Stimulated activated CD8-positive, alpha-beta memory T cell treated with anti-CD3 and anti-CD28 coated beads, Interleukin-15, amount 100 ng/mL, for 1 hour (primary cell): ENCODE results near the gene DNAJC15.

ENCODE experiments used
- DNase-seq: peaks from one replicate; pipeline ENCODE4 v3.0.0-alpha.2; 2020; ENCODE audit warnings: low read depth

Gene DNAJC15

GRCh38 chr13:43127827-43128226 lies 104.4 kb downstream of the DNAJC15 start:
- DNase-seq, result no peak

- DNase-seq, result no peak
These were observed 105.1 kb downstream of the DNAJC15 start for GRCh38 chr13:43128504-43128961.

- no peak for DNase-seq
These were observed 105.7 kb downstream of the DNAJC15 start for GRCh38 chr13:43129066-43129465.

GRCh38 chr13:43129511-43130110 lies 106.2 kb downstream of the DNAJC15 start:
- DNase-seq, result no peak

GRCh38 chr13:43132257-43132656 lies 108.9 kb downstream of the DNAJC15 start:
- DNase-seq, result no peak

- no peak for DNase-seq
These were observed 109.5 kb downstream of the DNAJC15 start for GRCh38 chr13:43132911-43133310.

- DNase-seq, result no peak
These were observed 110.4 kb downstream of the DNAJC15 start for GRCh38 chr13:43133792-43134191.

- no peak for DNase-seq
These were observed 111.5 kb downstream of the DNAJC15 start for GRCh38 chr13:43134868-43135267.

- no peak for DNase-seq
These were observed 112.1 kb downstream of the DNAJC15 start for GRCh38 chr13:43135516-43135915.

- no peak for DNase-seq
These were observed 113.7 kb downstream of the DNAJC15 start for GRCh38 chr13:43136920-43137575.

- DNase-seq, result no peak
These were observed 115.8 kb downstream of the DNAJC15 start for GRCh38 chr13:43139211-43139610.

- DNase-seq, result no peak
These were observed 116.5 kb downstream of the DNAJC15 start for GRCh38 chr13:43139921-43140320.

GRCh38 chr13:43140985-43141384 lies 117.6 kb downstream of the DNAJC15 start:
- DNase-seq, result no peak

- DNase-seq, result no peak
These were observed 118.3 kb downstream of the DNAJC15 start for GRCh38 chr13:43141685-43142084.

GRCh38 chr13:43143591-43143990 lies 120.2 kb downstream of the DNAJC15 start:
- no peak for DNase-seq

- DNase-seq, result no peak
These were observed 122.3 kb downstream of the DNAJC15 start for GRCh38 chr13:43145534-43146196.

- DNase-seq, result no peak
These were observed 123.0 kb downstream of the DNAJC15 start for GRCh38 chr13:43146400-43146799.

GRCh38 chr13:43150369-43151207 lies 127.2 kb downstream of the DNAJC15 start:
- DNase-seq, result no peak

GRCh38 chr13:43153436-43154090 lies 130.2 kb downstream of the DNAJC15 start:
- no peak for DNase-seq

- DNase-seq, result no peak
These were observed 130.8 kb downstream of the DNAJC15 start for GRCh38 chr13:43154156-43154651.

- no peak for DNase-seq
These were observed 131.5 kb downstream of the DNAJC15 start for GRCh38 chr13:43154839-43155238.

GRCh38 chr13:43156916-43157315 lies 133.5 kb downstream of the DNAJC15 start:
- no peak for DNase-seq
